Neural progenitor cell (in vitro differentiated cells): ENCODE data around the gene NOXRED1.

ENCODE experiments used
- EZH2 ChIP-seq: fragments of 200-600 bp; sonication (generic); IDR thresholded peaks from 2 replicates; pipeline ENCODE4 v1.6.1; 2017; ENCODE audit warnings: antibody characterized with exemption, mild to moderate bottlenecking, moderate library complexity
- EZH2phosphoT487 ChIP-seq: fragments of 200-600 bp; sonication (generic); IDR thresholded peaks from 2 replicates; pipeline ENCODE4 v1.6.1; 2017; ENCODE audit warnings: antibody characterized with exemption
- TF ChIP-seq, protein P1 (sequence below): fragments of 200-600 bp; sonication (generic); IDR thresholded peaks from 2 replicates; pipeline ENCODE4 v1.5.1; 2017; ENCODE audit warnings: antibody characterized with exemption, mild to moderate bottlenecking

DNA sequence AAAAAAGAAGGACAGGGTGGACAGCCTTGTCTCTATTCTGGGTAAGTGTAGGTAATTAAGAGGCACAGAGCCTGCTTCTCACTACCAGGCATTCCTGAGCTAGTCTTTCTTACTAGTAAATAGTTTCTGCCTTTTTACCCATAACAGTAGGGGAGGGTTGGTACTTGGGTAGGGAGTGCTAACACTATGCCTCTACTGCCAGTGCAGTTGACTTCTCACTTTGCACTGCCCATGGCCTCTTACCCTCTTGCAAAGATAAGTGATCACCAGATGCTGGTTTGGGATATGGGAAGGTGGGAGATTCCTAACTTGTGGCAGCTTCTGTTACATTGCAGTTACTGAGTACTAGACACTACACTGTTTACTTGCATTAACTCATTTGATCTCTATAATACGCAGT lies 46.2 kb upstream of the NOXRED1 start:
- TF ChIP-seq, protein P1, sequence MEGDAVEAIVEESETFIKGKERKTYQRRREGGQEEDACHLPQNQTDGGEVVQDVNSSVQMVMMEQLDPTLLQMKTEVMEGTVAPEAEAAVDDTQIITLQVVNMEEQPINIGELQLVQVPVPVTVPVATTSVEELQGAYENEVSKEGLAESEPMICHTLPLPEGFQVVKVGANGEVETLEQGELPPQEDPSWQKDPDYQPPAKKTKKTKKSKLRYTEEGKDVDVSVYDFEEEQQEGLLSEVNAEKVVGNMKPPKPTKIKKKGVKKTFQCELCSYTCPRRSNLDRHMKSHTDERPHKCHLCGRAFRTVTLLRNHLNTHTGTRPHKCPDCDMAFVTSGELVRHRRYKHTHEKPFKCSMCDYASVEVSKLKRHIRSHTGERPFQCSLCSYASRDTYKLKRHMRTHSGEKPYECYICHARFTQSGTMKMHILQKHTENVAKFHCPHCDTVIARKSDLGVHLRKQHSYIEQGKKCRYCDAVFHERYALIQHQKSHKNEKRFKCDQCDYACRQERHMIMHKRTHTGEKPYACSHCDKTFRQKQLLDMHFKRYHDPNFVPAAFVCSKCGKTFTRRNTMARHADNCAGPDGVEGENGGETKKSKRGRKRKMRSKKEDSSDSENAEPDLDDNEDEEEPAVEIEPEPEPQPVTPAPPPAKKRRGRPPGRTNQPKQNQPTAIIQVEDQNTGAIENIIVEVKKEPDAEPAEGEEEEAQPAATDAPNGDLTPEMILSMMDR, result no peak
- no peak for TF ChIP-seq EZH2
- TF ChIP-seq EZH2phosphoT487, result no peak
